Astrocyte (in vitro differentiated cells and primary cell): ENCODE data around the gene STMN3.

Source experiments
- EZH2 ChIP-seq: IDR thresholded peaks from 2 replicates; pipeline ENCODE4 v1.6.1; 2012; ENCODE audit warnings: mild to moderate bottlenecking, low read length, inconsistent platforms; ENCODE audit not compliant: insufficient read depth
- TF ChIP-seq, protein P1 (sequence below): IDR thresholded peaks from 2 replicates; pipeline ENCODE4 v1.5.1; 2011; ENCODE audit warnings: low read depth, mild to moderate bottlenecking, inconsistent platforms, low read length, moderate library complexity; ENCODE audit not compliant: insufficient read depth

DNA sequence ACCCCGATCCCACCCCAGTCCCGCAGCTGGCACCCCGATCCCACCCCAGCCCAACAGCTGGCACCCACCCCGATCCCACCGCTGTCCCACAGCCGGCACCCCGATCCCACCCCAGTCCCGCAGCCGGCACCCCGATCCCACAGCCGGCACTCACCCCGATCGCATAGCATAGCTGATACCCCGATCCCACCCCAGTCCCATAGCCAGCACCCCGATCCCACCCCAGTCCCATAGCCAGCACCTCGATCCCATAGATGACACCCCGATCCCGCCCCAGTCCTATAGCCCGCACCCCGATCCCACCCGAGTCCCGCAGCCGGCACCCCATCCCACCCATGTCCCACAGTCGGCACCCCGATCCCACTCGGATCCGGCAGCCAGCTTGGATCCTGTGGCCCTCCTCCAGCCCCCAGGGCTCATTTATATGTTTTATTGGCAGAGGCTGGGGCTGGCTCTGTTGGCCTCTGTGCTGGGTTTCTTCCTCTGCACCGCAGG is 25.4 kb downstream of the STMN3 start:
- TF ChIP-seq, protein P1, sequence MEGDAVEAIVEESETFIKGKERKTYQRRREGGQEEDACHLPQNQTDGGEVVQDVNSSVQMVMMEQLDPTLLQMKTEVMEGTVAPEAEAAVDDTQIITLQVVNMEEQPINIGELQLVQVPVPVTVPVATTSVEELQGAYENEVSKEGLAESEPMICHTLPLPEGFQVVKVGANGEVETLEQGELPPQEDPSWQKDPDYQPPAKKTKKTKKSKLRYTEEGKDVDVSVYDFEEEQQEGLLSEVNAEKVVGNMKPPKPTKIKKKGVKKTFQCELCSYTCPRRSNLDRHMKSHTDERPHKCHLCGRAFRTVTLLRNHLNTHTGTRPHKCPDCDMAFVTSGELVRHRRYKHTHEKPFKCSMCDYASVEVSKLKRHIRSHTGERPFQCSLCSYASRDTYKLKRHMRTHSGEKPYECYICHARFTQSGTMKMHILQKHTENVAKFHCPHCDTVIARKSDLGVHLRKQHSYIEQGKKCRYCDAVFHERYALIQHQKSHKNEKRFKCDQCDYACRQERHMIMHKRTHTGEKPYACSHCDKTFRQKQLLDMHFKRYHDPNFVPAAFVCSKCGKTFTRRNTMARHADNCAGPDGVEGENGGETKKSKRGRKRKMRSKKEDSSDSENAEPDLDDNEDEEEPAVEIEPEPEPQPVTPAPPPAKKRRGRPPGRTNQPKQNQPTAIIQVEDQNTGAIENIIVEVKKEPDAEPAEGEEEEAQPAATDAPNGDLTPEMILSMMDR: no peak
- no peak for TF ChIP-seq EZH2
